Measurements from ENCODE around the gene BTF3L4.

- TF ChIP-seq EZH2 (IDR thresholded peaks at IDR 0.05; ENCODE audit: low read length, unreplicated experiment), result no peak
- TF ChIP-seq CTCF (conservative IDR thresholded peaks at IDR 0.05; ENCODE audit: low read depth, low read length), result no peak
- no peak for TF ChIP-seq EZH2phosphoT487 (IDR thresholded peaks at IDR 0.05; ENCODE audit: borderline replicate concordance, low read length)
These were observed 1.2 kb downstream of the BTF3L4 start for GRCh38 chr1:52057255-52057654.
